Left colon (tissue), 2 donors: Measurements from ENCODE around the gene CALHM5. TPM values are rescaled to one million over a fixed set of nuclear protein-coding genes. Genes with fewer than 3 reads are reported as not detected.

Experiments used
- ATAC-seq: fragments of 200-7000 bp; cut with Tn5 transposase; one replicate; pipeline ENCODE4 v1.9.1; 2020; ENCODE audit warnings: mild to moderate bottlenecking, moderate library complexity
- DNase-seq, 2 donors: peaks; one replicate each; pipeline ENCODE4 v3.0.0-alpha.2; 2020
- intact Hi-C, 2 donors: fragments of 100-400 bp; cut with DNase I in 1 of 2; cut with micrococcal nuclease in 1 of 2; formaldehyde crosslinking; loops; one replicate each; pipeline versions ENCODE4 v1.11.2 to v1.14.0; 2022; cut with DNase I, micrococcal nuclease
- total RNA-seq, 2 donors: library from RNA; stranded (reverse); fragmentation: NEBNext Ultra II Directional; extraction: Animal tissue kit (Norgen Biotek cat#: 25700); gene quantifications; one replicate each; pipeline ENCODE4 v1.2.1, GENCODE V29; 2021
- donor health status: DM: no; HTN: no; CAD: no.
- donor health status: DM: yes; HTN: yes; CAD: no.

The CALHM5 gene
- total RNA-seq, 2 donors from 2014 or later, result 0.18 to 0.64 TPM

DNA sequence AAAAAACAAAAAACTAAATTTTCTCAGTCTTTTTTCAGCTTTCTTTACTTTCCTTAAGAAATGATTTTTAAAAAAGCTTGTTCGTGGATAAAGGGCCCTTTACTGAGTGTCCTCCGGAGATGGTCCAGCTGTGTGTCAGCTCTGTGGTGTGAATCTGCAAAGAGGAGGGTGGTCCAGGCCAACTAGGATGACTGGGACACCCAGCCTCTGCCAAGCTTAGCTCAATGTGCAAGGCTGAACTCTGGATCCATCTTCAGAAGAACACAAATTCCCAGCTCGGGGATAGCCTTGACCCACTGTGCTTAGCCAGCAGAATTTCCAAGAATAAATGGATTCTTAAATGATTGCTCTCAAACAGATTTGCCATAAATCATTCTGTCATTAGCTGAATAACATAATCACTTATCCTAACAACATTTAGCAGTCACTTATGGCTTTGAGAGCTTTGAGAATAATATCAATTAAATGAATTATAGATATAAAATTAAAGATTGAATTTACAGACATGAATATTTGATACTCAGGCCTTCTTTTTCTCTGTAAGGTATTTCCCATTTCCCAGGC, 14.2 kb upstream of the CALHM5 start:
- ATAC-seq (no peak), DNase-seq (no peak)
- intact Hi-C loops, result no loop called here

DNA sequence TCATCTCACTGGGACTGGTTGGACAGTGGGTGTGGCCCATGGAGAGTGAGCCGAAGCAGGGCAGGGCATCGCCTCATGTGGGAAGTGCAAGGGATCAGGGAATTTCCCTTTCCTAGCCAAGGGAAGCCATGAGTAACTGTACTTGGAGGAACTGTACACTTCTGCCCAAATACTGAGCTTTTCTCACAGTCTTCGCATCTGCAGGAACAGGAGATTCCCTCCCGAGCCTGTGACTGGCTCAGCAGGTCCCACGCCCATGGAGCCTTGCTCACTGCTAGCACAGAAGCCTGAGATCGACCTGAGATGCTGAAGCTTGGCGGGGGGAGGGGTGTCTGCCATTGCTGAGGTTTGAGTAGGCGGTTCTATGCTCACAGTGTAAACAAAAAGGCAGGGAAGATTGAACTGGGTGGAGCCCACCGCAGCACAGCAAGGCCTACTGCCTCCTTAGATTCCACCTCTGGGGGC, 10.4 kb upstream of the CALHM5 start:
- intact Hi-C loops, result no loop called here
- ATAC-seq (no peak), DNase-seq (peak in 1 of 2 donors; percentile 5)

DNA sequence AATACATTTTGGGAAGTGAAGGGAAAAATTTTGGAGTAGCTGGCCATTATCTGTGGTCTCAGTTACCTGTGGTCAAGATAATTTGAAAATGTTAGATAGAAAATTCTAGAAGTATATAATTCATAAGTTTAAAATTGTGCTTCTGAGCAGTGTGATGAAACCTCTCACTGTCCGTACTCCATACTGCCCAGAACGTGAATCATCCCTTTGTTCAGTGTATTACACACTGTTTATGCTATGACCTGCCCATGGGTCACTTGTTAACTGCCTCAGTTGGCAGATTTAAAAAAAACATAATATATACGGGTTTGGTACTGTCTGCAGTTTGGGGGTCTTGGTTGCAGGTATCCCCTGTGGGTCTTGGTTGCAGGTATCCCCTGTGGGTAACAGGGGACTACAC, 4.1 kb upstream of the CALHM5 start:
- ATAC-seq (no peak), DNase-seq (no peak)
- intact Hi-C loops, result no loop called here

DNA sequence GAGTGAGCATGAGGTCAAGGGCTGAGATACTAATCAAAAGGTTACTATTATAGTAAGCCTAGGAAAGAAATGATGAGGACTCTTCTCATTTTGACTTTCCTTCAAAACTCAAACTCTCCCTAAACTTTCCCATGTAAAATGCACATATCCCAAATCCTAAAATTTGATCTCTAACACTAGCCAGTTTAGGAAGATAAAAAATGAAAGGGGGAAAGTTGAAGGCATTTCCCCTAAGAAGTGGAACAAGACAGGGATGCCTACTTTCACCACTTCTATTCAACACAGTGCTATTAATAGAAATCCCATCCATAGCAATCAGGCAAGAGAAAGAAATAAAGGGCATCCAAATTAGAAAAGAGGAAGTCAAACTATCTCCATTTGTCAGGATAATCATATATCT, 2.9 kb upstream of the CALHM5 start:
- DNase-seq, result no peak
- intact Hi-C loops, result no loop called here
- ATAC-seq, result no peak

DNA sequence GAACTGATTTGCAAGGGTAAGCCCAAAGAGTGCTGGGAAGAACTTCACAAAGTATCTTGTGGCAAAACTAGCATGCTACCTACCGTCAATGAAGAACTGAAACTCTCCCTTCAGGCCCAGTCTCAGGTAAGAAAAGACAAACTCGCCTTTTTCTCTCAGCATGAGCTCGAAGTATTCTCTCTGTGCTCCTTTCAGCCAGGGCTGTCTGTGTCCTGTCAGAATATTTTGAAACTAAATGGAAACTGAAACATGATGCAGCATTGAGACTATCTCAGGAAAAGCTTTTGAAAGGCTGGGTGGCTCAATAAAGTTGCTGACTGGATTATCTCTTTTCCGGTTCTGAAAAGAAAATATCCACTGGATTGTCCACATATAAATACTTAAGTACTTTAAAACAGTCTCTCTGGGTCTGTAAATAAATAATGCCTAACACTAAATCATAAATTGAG, 696 bp downstream of the CALHM5 start:
- DNase-seq (no peak), ATAC-seq (no peak)
- intact Hi-C loops, result no loop called here

DNA sequence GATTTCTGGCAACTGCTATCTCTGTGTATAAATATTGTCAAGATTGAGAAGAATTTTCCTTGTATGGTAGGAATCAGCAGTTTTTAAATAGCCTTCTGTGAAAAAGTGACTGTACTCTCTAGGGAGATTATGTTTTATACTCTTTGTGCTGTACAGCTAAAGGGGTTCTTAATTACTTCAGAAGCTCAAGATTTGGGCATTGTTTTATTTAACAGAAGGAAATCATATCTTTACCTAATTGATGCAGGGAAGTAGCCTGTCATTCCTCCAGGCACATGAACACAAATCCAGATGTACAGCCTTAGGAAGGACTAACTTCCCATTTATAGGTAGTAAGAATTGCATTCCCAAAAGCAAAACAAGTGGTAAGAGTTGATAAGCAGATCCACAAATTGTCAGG, 1.3 kb downstream of the CALHM5 start:
- no peak for DNase-seq
- intact Hi-C loops, result no loop called here
- no peak for ATAC-seq

DNA sequence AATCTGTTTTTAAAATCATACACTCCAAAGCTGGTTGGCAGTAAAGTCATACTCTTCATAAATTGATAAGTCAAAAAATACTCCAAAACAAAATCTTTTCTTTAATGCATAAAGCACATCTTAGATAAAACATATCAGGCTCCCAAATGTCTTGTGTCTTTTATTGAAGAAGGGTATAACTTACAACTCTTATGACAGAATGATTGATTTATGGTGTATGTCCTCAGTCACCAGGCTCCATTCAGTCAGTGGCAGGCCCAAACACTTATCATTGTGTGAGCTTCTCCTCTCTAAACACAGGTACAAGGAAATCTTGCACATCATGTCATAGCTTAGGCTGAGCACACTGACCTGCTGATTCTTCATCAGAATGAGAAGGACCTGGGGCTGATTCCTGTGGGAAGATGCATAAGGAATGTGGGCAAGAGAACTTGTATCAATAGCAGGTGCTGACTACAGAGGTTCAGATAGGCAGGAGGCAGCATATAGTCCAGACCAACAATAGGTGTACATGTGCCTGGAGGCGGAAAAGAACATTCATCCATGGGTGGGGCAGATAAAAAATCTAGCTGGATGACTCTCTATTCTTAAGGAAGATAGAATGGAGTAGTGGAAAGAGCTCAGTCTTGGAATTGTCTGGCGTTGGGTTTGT, 1.9 kb downstream of the CALHM5 start:
- intact Hi-C loops, result no loop called here
- DNase-seq (no peak), ATAC-seq (no peak)

DNA sequence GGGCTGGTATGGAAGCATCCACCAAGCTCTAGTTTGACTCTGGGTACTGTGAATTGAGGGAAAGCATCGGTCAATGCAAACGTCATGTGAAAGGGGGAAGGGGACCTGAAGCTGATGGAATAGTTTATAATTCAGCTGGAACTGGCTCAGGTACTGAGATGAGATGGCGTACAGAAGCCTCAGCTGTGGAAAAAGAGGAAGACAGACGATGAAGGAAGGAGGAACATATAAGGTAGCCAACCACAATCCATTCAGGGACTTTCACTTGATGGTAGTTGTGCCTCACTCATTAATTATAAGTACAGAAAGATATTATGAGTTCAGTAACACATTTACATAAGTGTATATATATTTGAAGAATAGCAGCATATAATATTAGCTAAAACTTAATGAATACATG, 2.7 kb downstream of the CALHM5 start:
- ATAC-seq, result no peak
- DNase-seq, result no peak
- intact Hi-C loops, result no loop called here

DNA sequence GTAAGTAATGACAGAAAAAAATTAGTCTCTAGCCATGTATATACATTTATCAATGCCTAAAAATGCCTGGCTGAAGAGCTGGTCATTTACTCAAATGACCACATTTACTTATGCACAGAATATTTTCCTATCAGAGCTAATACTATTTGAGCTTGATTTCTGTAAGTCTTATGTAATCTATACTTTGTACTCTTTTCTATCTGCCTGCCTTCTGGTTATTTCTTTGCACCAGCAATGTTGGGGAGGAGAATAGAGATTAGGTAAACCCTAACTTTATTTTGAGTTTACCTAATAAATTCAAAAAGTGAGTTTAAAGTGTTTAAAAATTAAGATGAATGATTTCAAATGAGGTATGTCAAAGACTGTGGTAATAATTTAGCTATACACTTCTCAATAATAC, 3.7 kb downstream of the CALHM5 start:
- intact Hi-C loops, result no loop called here
- ATAC-seq (no peak), DNase-seq (no peak)

DNA sequence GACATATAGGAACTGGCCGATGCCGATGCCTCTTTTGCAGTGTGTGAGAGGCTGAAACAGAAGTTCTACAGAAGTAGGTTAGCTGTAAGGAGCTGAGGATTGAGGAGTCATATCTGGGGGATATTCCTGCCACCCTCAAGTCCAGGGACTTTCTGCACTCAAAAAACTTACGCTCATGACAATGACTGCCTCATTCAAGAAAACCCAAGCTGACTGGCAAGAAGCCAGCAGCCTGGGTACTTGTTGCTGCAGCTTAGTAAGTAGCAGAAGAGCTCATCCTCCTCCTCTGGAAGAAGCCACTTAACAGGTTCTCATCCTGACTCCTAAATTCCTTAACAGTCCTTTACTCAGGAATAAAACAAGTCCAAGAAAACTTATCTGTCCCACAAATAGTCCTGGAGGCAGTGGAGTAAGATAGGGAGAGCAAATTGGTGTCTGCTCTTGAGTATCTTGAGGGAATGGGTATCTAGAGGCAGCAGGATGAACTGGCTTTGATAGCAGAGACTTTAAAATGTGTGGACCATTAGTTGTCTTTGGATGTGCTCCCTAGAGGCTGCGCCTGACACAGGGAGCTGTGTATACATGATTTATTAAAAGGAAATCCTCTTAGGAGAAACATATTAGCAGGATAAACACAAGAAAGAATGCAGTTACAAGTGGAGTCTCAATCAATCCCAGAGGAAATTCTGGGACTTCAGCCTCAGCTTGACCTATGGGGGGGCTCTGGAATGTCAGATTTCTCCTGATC, 7.4 kb downstream of the CALHM5 start:
- DNase-seq (no peak), ATAC-seq (no peak)
- intact Hi-C loops, result no loop called here

DNA sequence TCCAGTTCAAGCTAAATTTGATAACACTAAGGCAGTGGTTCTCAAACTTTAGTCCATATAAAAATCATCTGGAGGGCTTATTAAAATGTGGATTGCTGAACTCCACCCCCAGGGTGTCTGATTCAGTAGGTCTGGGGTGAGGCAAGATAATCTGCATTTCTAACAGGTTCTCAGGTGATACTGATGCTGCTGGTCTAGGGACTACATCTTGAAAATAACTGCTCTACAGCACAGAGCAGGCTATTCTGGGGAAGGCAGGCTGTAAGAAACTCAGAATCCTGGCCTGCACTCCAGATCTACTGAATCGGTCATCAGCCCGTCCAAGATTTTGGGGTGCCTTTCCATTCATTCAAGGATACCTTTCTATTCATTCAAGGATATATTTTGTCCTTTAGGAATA, 11.5 kb downstream of the CALHM5 start:
- ATAC-seq (no peak), DNase-seq (no peak)
- intact Hi-C loops, result no loop called here

DNA sequence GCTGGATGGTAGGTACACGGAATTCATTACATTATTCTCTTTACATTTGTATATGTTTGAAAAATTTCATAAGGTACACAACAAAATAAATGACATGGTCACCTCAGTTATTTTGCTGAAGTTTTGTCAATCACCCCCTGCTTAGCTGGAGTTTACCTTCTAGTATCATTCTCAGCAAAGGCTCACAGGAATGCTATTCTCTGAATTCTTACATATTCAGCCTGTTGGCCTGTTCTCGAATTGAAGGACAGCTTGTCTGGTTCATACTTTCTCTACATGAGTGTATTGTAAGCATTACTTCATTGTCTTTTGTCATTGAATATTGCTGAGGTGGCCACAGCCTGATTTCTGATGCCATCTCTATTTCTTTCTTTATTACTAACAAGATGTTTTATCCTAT, 12.8 kb downstream of the CALHM5 start:
- no peak for DNase-seq
- intact Hi-C loops, result no loop called here
- ATAC-seq, result no peak

DNA sequence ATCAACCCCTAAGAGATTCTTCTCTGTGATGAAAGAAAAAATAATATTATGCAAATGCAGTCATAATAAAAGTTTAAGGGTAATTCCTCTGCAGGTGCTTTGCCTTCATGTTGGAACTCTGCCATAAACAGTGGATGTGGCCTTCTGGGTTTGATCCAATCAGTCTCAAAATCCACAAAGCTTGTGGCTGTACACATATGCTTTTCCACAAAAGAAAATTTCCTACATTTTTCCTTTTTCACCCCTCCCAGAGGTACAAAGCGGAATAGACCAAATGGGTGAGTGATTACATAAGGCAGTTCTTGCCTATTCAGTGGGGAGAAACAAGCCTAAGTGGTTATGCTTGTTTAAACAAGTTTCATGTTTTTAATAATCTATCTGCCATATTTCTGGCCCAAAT, 16.7 kb downstream of the CALHM5 start:
- intact Hi-C loops, result no loop called here
- DNase-seq, result no peak
- ATAC-seq, result no peak

DNA sequence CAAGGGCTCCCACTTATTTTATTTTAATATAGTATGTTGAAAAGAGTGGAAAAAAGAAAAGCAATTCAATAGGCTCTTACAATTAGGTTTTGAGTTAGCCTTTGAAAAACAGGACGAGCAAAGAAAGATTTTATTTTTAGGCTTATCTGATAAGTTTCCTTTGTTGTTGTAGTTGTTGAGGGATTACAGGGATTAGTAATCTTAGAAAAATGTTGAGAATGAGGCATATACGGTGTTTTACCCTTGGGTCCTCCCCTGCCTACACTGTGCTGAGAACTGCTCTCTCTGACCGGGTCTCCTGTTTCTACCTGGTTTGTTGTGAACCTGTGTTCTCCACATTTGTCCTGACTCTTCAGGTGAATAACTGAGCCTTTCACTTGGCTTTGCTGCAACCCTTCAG, 17.3 kb downstream of the CALHM5 start:
- intact Hi-C loops, result no loop called here
- ATAC-seq, result no peak

DNA sequence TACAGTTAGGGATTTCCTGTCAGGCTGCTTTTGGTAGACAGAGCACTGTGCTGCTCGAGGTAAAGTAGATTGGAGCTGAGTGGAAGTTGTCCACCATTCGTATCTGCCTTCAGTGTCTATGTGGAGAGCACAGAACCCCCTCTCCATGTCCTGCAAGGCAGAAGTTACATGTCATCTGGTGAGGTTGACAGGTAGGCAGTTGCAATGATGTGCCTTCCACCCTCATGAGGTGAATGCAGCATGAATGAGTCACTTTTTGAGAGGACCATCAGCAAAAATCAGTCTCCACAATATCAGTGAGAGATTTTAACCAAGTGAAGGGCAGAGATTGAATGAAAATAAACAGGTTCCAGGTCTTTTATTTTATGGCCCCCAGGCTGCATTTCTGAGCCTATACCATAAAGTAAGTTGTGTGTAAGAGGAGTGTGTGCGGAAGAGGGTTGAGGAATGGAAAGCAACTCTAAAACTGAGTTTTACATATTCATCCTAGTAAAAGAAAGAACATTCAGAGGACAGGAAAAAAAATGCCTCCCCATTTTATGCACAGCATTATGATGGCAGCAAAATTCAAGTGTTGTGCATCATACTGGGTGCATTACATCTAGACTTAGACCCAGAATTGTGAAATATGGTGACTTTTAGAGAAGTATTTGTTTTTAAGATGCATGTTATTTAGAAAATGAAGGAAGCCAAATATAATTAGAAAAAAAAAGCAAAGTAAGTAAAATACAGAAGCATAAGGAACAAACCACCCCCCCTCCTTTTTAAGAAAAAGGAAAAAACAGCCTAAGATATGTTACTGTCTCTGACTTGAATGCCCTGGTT, 18.2 kb downstream of the CALHM5 start:
- intact Hi-C loops, result no loop called here
- DNase-seq (no peak), ATAC-seq (no peak)

More for the DNA sequence above, 17.3 kb downstream of the CALHM5 start:
- no peak for DNase-seq

DNA sequence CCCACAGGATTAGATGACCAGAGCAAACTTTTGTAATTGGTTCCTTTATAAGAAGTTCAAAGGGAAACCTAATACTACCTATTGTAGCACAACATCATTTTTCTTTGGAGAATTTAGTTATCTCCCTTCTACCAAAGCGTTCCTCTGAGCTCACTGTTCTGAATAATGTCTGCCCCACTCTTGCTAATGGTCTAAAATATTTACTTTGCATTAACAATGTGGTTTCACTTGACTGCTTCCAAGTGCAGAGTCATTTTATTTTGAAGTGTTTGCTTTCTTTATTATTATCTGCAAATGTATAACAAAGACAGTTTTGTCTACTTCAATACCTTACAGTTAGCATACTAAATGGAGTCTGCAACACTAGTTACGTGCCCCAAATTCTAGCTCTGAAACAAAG, 19.0 kb downstream of the CALHM5 start:
- intact Hi-C loops, result no loop called here

DNA sequence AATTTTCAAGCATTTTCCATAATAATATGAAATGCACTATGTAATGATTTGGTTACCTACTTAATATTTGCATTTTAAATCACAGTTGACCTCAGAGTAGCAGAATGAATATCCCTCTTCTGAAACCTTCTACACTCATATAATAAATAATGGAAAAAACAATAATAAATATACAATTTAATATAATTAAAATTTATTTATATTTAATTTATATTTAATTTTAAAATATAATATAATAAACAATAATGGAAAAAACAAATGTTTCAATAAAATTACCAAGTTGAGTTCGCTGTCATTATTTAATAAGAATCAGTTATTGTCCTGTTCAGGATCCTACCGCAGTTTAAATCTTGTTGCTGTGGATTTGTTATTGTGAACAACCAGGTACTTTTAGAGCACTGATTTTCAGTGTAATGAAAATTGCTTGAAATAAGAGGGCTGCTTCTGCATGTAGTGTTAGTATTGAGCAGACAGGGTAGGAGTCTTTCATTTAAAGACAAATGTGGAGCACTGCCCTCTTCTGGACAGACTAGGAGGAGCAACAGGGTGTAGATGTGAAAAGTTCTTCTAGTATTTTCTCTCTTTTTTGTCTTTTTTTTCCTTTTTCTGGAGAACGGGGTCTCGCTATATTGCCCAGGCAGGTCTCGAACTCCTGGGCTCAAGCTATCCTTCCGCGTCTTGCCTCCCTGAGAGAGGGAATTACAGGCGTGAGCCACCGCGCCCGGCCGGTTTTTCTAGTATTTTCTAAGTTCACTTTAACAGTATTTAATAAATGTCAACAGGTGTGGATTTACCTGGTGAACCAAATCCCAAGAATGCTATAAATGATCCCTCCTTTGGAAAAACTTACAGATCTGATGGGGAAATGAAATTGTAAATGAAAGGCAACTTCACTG, 20.5 kb downstream of the CALHM5 start:
- intact Hi-C loops, result no loop called here
- ATAC-seq (peak; percentile 75), DNase-seq (peak; percentile 32 to 59)

More for the DNA sequence above, 19.0 kb downstream of the CALHM5 start:
- ATAC-seq (no peak), DNase-seq (no peak)

DNA sequence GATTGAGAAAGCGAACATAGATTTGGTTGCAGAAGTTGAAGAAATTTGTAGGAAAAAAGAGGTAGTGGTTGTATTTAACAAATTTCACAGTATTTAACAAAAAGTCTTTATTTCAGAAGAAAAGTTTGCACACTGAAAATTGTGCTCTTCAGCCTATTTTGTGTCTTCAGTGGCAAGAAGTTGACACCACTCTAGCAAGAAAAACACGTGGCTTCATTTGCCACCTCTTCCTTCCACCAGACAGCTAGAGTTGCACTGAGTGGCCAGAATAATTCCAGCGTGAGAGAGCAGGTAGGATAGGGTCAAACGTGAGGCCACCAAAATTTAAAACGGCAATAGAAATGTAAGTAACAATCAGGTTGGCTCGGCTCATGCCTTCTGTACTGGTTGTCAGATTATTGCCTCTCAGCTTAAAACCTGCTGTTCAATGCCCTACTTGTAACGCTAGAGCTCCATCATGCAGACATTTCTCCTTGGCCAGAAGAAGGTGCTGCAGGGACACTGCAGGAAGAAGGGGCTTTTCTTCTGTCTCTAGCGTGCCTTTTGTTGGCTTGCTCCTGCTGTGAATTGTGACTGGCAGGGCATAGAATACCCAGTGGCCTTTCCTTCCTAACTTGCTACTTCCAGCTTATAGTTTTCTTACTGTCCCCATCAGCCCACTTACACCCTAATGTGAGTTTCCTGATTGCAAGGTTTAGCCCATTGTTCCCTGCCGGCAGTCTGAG, 22.0 kb downstream of the CALHM5 start:
- intact Hi-C loops, result no loop called here
- ATAC-seq, result no peak

More for the DNA sequence above, 22.0 kb downstream of the CALHM5 start:
- no peak for DNase-seq
